HG02981 (cell line): ENCODE results near the gene DHRS1.

Experiments used
- ATAC-seq: cut with Tn5 transposase; IDR thresholded peaks from one replicate; pipeline ENCODE4 v1.9.1; 2021; ENCODE audit warnings: mild to moderate bottlenecking, moderate library complexity; ENCODE audit not compliant: unreplicated experiment

The DHRS1 gene

DNA sequence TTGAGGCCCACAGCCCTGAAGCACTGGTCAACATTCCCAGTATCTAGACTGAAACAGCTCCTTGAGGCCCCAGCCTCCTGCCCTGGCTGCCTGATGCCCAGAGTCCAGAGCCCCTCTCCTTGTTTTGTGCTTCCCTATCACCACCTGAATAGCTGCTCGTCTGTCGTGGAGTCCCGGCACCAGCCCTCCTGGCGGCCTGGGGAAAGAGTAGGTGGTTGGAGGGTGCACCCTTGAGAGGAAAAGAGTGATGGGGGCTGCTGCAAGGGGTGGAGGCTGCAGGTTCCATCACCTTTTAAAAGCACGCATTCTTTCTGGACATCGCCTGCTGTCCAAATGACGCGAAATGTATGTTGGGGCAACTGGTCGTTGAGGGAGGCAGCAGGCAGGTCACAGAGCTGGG, 31.4 kb downstream of the DHRS1 start:
- no peak for ATAC-seq

DNA sequence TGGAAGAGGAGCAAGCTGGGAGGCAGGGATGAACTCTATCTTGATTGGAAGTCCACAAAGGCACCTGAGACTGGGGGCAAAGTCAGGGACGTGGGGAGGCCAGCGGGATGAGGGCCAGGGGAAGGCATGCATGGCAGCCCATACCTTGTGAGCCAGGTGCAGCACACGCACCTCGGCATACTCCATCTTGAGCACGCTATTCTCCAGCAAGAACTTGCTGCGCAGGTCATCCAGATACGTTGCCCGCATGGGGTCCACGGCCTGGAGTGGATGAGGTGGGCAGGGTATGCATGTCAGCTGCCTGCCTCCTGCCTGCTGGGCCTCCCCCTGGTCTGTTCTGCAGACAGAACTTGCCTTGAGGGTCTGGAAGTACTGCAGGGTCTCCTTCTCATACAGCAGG, 32.1 kb downstream of the DHRS1 start:
- ATAC-seq, result no peak

DNA sequence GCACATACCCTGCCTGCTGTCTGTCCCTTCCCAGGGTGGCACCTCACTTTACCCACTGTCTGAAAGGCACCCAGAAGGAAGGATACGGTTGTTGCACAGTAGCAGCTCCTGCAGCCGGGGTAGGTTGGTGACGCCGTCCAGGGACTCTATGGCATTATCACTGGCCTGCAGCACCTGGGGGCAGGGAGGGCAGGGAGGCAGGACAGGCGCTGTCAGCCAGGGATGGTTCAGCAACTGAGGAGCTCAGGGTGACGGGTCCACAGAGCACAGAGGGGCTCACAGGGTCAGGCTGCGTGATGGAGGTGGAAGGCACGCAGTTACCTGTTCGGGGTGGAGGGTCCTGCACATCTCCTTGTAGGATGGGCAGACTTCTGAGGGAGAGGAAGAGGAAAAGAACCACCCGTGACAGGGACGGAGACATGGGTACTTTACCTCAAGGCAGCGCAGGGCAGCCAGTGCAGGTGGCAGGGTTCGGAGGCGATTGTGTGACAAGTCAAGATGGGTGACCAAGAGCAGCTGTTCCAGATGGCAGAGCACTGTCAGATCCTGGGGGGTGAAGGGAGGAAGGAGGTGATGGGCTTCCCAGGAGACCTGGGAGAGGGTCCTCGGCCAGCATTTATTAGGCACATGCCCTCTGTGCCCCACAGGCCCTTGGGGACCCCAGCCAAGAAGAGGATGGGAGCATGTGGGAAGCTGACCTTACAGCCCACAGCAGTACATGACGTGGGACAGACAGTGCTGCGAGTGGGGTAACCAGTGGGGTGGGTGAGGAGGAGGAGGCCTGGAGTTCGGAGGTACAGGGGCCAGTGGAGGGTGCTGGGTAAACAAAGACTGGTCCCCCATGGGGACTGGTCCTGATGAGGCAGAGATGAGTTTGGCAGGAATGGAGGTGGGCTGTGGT, 33.0 kb downstream of the DHRS1 start:
- no peak for ATAC-seq

DNA sequence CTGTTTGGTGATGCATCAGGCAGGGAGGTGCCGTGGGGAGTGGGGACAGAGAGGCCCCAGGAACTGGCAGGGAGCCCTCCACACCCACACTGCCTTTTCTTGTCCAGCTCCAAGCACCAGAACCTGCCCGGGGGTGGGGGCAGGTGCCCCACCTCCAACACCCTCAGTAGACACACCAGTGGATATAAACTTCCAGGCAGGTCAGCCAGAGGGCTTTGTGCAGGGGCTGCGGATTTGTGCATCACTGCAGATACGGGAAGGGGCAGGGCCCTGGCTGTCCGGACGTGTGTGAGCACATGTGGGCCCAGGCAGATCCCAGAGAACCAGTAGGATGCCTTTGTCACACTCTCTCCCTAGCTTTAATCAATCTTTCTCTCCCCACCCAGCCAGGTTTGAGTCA, 35.3 kb downstream of the DHRS1 start:
- no peak for ATAC-seq

DNA sequence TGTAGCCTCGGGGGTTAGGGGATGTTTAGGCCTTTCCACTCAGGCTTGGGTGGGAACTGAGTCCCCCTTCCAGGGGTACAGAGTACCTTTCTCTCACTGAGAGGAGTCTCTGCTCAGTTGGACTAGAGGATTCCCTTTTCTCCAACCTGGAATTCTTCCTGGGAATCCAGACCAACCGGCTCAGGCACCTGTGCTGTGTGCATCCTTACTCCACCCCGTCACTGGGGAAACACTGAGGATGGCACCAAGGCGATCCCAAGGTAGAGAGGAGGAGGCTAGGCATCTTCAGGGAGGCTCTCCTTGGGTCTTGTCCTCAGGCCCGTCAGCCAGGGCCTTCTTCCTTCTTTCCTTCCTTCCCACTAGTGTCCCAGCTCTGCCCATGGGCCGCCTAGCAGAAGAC, 35.7 kb downstream of the DHRS1 start:
- ATAC-seq, result no peak

DNA sequence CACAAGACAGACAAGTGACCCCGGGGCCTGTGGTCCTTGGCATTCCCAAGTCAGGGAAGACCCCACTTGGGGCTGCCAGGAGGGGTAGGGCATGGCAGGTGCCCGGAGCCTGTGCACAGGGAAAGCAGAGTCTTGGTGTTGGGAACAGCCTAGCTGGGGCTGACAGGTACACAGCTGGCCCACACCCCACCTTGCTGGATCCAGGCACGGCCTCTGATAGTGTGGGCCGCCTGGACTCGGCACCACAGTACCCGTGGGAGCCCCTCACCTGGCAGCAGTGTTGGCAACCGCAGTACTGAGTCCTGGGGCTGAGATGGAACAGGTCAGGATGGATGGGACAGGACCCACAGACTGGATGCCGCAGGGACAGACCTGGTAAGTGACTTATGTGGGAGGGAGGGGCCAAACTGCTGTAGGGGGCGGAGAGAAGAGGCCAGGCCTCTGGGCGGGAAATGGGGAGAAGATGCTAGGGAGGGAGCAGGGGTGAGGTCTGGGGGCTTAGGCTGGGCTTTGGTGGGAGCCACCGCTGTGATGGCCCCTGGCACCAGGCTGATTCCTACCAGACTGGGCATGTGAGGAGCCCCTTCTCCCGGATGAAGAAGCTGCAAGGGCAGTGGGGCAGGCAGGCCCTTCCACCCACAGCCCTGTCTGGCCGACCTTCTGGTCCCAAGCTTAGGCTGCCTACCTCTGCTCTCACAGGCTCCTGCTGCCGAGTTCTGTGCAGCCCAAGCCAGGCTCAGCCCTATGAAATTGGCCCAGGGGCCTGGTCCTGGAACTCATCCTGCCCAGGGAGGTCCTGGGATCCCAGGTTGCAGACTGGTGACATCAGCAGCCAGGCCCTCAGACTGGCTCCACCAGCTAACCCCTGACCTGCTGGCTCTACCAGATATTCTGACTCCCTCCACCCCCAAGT, 36.5 kb downstream of the DHRS1 start, which contains the start of gene TGM1:
TGM1 (minus strand) TSS at position 357 of the 913 bp plus-strand sequence. CDS start 825 bp downstream, outside the sequence.
- no peak for ATAC-seq

DNA sequence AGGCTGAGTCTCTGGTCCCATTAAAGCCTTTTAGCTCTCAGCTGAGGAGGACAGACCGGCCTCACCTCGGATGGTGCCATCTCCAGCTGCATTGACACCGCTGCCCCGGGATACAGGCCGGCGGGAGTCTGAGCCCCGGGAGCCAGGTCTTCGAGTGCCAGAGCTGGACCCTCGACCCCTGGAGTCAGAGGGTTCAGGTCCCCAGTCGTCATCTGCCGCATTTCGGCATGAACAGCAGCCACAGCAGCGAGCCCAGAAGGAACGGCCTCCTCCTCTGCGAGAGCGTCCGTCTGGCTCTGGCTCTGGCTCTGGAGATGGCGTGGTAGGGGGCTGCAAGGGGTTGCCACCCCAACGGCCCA, 37.6 kb downstream of the DHRS1 start:
- no peak for ATAC-seq

DNA sequence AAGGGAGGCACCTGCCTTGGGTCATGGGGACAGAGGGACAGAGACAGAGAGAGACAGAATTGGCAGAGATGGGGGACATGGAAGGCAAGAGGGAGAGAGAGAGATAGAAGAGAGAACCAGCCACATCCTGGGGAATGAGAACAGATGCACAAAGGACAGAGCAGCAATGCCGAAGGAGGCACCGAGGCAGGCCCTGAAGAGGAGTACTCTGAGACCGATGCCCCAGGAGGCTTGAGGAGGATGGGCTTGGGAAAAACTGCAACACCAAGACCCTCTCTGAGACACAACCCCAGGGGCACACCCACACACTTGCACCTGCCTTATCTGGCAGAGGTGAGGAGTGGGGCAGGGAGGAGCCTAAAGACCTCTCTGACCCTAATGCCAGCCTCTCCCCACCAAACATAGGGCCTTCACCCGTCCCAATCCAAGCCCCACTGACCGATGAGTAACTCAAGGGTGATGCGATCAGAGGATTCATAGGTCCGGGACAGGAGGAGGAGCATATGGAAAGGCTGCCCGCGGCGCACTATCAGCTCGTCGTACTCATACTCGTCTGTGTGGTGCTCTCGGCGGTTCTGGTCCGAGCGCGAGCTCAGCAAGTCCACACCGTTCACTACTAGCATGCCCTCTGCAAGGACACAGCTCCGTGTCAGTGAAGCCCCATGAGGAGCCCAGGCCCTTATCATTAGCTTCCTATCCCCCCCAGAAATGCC, 38.2 kb downstream of the DHRS1 start:
- ATAC-seq, result no peak

DNA sequence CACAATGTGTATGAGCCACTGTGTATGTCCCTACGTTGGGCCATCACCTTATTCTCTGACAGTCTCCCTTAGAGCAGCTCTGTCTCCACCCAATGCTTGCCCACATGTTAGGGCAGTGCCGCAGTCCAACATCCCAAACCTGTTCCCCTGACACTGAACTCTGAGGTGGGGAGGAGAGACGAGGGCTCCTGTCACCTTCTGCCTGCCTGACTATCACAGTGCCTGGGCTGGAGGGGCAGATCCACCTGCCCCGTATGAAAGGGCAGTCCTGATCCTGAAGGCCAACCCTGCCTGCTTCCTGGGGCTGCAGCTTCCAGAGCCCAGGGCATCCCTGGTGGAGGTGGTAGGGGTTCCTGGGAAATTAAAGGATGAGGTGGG, 38.8 kb downstream of the DHRS1 start:
- no peak for ATAC-seq

DNA sequence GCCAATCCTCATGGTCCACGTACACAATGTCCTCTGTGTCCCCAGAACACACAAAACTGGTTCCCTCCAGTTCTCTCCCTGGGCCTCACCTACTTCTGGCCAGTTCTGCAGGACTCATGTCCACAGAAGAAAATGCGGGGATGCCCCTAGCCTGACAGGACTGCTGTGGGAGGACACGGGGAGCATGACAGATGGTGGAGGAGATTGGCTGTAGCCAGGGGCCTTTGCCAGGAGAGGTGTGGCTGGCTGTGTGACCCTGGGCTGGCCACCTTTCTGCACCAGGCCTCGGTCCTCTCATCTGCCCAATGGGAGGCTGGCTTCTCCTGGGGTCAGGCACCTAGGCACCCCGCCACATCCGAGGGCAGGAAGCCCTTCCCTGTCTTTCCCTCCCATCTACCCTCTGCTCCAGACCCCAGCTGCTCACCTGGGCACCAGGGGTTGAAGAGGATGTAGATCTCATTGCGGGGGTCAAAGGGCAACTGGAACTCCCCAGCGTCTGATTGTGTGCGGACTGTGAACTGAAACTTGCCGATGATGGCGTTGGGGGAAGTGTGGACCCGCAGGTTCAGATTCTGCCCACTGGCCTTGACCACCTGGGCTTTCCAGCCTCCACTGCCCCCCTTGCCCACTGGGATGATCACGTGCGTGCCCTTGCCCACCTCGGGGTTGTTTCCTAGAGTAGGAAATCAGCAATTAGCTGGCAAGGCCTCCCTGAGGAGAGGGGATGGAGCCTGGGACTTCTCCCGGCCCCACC, 39.4 kb downstream of the DHRS1 start:
- no peak for ATAC-seq

DNA sequence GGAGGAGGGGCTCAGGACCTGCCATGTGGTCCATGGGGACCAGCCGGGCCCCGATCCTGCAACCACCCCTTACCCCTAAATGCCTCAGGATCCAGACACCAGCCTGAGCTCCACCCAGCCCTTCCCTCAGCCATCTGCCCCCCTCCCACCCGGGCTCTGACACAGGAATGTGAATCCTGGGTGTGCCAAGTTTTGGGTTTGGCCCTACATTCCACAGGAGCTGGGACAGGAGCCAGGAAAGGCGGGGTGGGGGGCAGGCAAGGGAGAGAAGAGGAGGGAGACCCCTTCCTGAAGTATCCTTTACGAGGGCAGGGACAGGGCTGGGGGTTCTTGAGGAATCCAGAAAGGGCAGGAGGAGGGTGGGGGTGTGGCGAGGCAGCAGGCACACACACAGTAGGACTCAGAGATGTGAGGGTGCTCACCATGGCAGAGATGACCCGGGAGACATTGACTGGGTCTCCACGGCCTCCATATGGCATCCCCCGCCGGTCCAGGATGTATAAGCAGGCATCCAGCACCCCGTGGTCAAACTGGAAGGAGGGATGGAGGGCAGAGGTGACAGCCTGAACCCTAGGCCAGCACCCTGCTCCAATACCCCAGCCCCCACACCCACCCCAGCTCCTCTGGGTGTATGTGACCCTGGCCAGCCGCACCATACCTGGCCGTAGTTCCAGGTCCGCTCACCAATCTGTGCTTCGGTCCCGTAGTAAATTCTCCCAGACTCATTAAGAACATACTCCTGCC, 40.1 kb downstream of the DHRS1 start:
- ATAC-seq, result no peak

DNA sequence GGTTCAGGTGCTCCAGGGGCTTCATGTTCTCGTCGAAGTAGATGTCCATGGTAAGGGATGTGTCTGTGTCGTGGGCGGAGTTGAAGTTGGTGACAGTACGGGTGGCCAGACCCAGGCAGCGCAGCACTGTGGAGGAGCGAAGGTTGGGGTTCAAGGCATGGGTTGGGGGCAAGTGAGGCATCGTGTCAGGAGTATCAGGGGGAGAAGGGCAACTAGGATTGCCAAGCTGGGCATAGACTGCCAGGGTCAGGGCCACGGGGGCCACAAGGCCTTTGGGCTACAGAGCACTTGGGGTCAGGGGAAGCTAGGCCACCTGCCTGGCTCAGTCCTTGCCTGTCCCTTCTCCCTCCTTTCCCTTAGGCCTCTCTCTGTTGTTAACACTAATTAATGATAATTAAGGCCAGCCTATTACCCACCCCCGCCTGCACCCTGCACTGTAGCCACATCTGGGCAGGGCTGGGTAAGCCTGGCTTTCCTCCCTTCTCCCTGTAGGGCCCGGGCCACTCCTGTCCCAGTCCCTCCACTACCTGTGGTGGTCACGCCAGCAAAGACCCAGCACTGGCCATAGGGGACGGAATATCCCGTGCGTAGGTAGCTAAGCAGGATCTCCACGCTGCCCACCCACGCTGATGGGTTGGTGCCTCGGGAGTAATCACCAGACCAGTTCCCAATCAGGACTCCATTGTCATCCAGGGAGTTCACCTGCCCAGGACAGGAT, 40.9 kb downstream of the DHRS1 start:
- no peak for ATAC-seq

DNA sequence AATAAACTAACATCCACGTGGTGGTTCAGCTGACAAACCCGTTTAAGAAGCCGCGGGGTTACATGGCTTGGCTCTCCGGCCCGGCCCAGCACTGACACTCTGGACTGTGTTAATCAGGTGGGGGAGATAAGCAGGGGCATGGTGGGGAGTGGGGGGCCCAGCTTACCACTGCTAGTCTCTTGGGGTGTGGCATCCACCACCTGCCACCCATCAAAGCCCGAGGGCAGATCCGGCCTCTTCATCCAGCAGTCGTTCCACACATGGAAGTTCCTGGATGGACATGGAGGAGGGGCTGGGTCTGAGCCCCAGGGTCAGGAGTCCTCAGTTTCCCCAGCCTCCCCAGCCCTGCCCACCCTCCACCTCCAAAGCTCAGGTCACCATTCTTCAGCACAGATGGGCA, 41.5 kb downstream of the DHRS1 start:
- no peak for ATAC-seq

DNA sequence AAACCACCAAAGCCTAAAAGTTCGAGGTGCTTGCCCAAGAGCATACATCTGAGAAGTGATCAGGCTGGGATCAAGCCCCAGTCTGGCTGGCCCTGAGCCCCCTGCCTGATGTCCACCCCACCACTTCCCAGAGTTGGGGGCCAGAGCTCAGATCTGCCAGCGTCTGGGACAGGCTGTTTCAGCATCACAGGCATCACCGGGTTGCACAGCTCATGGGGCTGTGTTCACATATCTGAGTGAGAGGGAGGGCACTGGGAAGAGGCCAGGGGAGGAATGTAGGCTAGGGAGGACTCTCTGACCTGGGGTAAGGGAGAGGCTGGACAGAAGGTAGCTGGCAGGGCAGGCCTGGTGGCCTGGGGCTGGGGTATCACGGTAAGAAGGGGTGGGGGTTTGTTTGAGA, 42.6 kb downstream of the DHRS1 start:
- ATAC-seq, result no peak

DNA sequence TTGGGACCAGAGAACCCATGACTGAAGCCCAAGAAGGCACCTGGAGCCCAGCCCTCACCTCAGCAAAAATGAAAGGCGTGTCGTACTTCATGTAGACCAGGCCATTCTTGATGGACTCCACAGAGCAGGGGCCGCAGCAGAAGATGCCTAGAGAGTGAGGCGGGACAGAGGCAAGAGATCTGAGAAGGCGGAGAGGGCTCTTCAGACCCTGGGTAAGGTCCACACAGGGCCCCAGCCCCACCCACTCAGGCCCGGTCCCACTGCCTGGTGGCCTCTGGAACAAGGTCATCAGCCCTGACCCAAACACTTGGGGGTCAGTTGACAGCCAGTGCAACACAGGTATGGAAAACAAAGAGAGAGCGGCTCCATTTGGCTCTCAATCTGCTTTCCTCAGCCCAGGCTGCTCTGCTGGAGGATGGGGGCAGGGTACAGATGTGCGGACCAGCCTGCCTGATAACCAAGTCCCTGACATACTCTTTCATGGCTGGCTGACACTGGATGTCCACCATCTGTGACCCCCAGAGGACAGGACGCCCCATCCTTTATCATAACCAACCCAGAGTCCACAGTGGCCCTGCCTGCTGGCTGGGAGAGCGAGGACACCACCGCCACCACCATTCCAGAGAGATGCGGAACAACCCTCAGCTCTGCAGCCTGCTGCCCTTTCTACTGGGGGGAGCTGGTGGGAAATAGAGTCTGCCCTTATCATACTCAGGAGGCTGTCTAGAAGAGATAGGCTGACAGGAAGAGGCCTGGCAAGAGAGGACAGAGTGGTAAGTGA, 43.5 kb downstream of the DHRS1 start:
- ATAC-seq, result no peak

DNA sequence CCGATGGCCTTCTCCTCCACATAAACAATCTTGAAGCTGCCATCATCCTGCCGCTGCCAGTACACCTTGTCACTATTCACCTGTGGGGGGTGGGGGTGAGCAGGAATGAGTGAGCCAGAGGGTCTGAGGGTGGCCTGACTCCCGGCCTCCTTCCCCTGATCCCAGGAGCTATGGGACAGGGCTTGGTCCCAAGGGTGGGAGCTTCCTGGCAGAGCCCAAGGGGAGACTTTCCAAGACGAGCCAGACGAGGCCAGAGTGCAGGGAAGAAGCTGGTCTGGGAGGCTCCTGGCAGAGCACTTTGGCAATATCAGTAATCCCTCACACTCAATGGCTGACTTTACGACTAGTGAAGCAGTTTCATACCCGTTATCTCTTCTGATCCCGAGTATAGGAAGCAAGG, 44.1 kb downstream of the DHRS1 start:
- no peak for ATAC-seq

DNA sequence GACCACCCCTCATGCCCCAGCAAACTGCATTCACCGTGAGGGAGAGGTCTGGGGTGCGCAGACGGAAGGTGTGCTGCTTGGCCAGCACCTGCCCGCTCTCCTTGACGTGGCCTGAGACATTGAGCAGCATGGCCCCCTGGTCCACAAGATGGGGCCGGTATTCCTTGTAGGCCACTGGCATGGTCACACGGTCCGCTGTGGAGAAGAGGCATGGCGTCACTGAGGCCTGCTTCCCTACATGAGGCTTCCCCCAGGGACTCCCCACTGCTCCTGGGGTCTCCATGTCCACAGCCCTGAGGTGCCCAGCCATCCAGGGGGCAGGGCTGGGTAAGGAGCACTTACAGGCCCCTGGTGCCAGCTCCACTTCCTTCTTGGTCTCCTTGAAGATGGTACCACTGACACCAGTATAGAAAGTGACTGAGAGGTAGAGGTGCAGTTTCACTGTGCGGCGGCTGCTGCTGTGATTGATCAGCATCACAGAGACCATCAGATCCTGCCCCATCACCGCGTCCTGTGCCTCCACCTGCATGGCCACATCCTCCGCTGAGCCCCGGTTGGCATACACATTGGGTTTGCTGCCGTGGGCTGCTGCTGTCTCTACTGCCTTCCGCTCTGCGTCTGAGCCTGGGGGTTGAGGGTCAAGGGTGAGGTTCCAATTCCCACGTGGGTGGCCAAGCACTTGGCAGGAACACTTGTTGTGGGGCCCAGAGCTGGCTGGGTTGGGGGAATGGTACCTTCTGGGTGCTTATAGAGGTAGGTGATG, 44.8 kb downstream of the DHRS1 start:
- no peak for ATAC-seq

DNA sequence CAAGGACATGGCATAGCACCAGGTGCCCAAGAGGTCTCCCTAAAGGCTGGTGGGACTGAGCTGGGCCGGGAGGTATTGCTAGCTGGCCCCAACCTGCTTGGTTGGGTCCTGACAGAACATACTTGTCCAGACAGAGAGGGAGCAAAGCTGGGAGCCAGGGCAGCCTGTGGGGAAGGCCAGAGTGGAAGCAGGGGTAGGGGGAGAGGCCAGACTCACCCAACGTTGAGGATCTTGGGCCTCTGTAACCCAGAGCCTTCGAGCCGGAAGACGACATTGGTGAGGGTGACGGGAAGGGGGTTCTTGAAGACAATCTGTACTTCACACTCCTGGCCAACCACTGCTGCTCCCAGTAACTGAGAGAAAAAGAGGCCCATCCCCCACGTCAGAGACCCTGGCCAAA, 45.6 kb downstream of the DHRS1 start:
- ATAC-seq, result no peak
